ENCODE data around the gene ERGIC2.

Gene ERGIC2

DNA sequence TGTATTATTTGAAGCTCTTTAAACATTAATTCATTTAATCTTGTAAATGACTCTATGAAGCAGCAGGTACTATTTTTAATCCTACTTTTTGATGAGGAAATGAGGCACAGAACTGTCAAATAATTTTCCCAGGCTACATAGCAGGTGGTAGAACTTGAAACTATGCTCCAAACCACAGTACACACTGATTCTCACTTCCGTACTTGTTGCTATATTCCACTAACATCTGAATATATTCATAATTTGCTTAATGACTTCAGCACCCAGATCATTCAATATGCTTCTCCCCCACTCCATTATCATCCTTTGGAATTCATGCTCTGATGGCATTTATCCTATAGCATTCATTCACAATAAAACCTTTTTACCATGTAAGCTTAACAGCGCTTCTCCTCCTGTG is 4.9 kb downstream of the ERGIC2 start:
- DNase-seq (ENCODE audit: low read depth in 2 of 3, low spot score in 2 of 3), result no peak

DNA sequence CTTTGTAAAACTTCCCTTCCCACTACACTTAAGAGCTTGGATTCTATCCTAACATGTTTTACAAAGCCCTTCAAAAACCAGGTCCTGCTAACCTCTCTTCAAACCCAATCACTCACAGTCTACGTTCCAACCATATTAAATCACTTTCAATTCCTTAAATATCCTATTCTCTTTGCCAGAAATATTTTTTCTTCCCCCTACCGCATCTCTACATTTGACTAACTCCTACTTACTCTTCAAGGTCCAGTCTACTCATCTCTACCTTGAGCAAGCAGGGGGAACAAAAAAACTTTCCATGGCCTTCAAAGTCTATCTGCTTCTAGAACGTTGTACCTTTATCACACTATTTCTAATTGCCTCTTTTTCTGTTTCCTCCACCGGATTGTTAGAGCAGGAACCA is 6.1 kb downstream of the ERGIC2 start:
- no peak for DNase-seq (ENCODE audit: low read depth in 2 of 3, low spot score in 2 of 3)

DNA sequence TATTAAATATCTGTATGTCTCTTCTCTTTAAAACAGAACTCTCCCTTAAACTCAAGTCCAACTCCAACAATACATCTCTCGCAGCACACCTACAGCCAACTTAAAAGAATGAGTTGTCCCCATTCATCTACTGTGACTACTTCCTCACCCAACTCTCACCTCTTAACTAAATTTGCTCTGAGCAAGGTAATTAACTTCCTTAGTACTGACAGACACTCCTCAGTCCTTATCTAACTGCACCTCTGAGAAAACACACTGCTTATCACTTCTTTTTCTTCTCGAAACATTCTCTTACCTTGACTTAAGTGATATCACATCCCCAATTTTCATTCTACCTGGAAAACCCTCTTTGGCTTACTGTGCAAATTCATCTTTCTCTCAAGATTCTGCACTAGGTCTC is 7.0 kb downstream of the ERGIC2 start:
- no peak for DNase-seq (ENCODE audit: low read depth in 2 of 3, low spot score in 2 of 3)

DNA sequence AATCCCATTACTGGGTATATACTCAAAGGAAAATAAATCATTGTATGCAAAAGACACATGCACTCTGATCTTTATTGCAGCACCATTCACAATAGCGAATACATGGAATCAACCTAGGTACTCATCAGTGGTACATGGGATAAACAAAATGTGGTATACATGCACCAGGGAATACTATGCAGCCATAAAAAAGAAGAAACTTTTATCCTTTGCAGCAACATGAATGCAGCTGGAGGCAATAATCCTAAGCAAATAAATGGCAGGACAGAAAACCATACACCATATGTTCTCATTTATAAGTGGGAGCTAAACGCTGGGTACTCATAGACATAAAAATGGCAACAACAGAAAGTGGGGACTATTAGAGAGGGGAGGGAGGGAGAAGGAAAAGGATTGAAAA is 15.9 kb downstream of the ERGIC2 start:
- DNase-seq (ENCODE audit: low read depth in 2 of 3, low spot score in 2 of 3), result no peak

DNA sequence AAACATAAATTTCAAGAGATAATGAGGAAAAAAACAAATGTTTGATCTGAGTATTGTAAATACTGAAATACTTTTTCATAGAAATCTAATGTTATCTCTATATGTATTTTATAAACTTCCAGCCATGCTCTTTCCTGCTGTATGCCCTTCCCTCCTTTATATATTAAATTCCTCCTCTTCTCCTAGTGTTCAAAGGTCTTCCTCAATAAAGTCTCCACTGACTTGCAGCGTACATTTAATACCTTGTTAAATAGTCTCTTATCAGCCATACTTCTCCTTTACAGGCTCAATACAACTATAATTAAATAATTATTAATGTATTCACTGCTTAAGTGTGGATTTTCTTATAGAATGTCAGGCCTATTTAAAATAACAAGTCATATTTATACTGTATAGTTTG is 26.0 kb downstream of the ERGIC2 start:
- DNase-seq (ENCODE audit: low read depth in 2 of 3, low spot score in 2 of 3), result no peak

DNA sequence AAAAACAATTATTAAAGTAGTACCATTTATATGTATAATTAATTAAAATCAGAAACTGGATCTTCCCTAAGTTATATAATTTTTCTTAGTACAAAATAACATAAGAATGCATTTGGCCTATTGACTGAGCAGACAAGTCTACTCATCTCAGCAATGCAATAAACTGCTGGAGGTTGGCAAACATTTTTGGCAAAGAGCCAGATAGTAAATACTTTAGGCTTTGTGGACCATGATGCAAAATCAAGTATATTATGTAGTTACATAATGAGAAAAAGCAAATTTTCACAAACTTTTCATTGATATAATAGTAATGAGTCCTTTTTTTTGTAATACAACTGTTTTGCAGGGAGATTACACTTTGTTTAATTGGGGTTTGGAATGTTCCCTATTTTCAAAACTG is 30.9 kb downstream of the ERGIC2 start:
- DNase-seq (ENCODE audit: low read depth in 2 of 3, low spot score in 2 of 3), result no peak

DNA sequence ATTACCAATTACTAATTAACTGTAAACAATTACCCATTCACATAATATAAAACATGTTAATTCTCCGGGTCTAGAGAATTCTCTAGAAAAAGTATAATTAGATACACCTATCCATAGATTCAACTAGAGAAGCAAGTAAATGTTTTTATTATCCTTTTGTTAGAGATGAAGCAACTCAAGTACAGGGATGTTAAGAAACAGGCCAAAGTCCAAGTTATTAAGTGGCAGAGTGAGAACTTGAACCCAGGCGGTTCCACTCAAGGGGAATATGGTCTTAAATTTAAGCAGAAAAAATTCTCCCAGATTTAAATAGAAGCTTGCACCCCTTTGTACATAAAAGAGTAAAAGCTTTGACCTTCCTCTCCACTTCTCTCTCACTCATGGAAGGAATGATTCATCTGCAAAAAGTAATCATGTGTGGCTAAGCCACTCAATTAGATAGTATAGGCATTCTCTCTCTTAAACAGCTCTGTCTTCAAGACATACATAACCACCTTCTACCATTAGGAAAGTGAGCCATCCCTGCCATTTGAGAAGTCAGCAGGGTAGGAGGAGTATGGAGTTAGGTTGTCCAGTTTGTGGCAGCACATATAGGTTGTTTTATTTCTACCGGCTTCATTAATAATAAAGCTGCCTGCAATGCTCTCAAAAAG is 34.1 kb downstream of the ERGIC2 start:
- DNase-seq (ENCODE audit: low read depth in 2 of 3, low spot score in 2 of 3), result no peak

DNA sequence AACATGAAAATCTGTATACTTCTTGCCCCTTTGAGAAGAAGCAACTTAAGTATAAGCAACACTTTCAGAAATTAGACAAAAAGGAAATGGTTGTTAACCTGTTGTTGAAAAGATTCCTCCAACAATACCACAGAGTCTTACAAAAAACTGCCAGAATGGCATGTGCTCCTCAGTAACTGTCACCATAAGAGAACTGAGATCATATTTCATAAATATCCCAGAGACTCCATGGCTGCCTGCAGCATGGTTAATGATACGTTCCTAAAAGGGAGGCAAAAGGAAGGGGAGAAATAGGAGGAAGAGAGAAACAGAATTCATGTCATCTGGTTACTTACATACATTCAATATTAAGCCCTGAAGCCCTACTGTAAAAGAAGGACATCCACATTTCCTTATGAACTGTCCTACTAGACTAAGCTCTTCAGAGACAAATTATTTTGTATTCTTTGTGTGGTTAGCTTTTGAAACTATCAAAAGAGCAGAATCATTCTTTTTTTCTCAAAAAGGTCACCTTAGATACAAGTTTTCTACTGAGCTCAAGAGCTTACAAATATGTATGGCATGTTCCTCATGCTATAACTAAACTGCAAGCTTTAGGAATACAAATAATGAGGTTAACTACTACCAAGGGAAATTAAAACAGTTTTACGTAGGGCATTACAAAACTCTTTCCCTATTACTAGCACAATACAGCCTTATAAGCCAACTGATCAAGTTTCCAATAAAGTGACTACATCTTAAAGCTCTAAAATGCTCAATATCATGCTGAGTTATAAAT is 37.8 kb downstream of the ERGIC2 start:
- DNase-seq (ENCODE audit: low read depth in 2 of 3, low spot score in 2 of 3), result no peak

DNA sequence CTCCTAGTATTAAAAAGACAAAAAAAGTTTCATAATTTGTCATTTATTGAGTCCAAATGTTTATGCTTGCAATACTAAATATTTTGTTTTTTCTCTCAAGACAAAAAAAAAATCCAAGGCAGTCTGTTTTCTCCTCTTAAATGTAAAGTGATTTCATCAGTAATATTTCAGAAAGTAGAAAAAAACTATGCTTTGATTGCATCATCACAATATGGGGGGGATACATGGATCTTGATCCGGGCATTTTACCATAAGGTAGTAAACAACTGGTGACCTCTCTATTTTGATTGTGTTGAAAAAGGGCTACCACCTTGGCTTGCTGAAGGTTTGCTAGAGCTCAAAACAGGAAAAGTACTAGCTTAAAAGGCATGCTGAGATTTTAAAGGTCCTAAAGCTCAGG is 43.6 kb downstream of the ERGIC2 start:
- no peak for DNase-seq (ENCODE audit: low read depth in 2 of 3, low spot score in 2 of 3)

DNA sequence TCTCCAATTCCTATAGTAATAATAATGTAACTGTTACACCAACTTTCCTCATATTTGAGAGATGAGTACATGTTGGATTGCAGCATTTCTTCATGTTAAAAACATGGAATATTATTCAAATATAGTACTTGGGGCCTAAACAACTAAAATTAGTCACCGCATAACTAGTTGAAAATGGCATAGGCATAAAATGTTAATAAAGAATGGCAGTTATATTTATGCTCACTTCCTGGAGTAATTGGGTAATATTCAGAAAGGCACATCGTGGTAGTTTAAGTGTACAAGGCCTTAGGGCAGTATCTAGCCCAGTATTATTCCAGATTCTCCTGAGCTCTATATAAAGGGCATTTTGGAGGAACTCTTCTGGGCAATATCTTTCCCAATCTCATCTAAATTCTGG is 46.0 kb downstream of the ERGIC2 start:
- DNase-seq (ENCODE audit: low read depth in 2 of 3, low spot score in 2 of 3), result no peak

DNA sequence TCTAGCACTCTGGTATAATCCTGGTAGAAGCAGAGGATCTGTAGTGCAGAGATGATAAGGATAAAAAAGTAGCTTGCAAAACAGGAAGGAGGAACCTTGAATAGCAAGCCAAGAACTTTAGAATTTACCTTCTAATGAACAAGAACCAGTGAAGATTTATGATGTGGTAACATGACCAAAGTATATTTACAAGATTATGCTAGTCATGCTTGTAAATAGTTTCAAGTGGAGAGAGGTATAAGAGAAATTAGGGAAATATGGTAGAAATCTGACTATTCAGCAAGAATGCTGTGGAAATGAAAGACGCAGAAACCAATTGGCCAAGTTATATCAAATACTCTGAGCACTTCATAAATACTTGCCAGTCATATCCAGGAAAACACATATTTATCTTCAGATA is 47.8 kb downstream of the ERGIC2 start:
- no peak for DNase-seq (ENCODE audit: low read depth in 2 of 3, low spot score in 2 of 3)

DNA sequence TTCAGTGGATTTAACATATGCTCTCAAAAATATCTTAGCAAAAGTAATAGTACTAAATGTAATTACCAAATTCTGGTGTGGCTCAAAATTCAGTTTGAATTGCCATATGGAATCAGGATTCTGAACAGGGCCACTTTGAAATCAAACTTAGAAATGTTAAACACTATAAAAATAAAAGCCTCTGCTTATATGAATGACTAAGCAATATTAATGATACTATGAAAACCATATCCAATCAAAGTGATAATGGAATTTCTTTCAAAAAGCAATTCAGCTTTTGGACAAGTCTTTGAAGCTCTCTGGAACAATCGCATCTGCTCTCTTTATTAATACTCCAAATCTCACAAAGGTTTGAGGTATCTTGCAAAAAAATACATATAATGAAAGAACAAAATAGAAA is 51.6 kb downstream of the ERGIC2 start:
- DNase-seq (ENCODE audit: low read depth in 2 of 3, low spot score in 2 of 3), result no peak

DNA sequence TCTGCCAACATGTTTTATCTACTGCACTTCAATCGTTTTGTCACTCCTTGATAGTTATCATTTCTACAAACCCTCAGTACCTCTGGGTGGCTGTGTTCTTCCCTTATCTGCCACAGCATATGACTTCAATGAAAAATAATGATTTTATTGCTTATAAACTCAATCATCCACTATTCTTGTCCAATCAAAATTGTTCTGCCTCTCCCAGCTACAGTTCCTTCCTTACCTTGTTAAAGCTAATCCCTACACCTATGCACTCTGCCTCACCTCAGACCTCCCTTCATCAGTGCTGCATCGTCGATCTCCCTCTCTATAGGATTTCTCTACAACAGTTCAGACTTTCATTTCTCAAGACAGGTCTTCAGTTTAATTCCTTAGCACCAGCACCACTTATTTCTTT is 58.8 kb downstream of the ERGIC2 start:
- DNase-seq (ENCODE audit: low read depth in 2 of 3, low spot score in 2 of 3), result no peak

DNA sequence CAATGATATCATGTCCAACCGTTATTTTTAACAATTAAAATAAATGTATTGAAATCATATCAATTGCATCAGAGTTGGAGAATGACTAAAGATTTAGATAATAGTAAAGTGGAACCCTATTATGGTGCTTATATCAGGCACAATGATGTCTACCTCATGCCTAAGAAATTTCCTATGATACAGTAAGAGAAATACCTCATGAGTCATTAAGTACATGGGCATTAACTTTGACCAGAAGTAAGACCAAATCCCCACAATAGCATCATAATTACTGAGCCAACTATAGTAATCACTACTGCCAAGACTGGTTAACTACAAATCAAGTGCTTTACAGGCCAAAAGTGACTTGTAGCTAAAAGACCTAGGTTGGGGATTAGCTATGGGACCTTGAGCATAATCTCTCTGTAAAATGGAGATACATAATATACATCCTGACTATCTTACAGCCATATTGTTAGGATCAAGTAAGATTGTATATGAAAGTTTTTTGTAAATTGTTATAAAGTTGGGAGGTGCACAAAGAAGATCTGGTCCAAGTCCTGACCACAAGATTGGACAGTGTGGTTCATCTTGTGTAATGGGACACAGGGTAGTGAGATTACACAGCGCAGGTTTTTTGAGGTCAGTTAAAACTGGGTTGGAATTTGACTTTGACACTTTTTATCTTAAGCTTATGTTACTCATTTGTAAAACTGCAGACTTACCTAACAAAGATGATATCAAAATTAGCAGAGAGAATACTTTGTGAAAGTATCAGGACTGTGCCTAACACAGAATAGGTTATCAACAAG is 60.5 kb downstream of the ERGIC2 start:
- DNase-seq (ENCODE audit: low read depth in 2 of 3, low spot score in 2 of 3), result no peak

DNA sequence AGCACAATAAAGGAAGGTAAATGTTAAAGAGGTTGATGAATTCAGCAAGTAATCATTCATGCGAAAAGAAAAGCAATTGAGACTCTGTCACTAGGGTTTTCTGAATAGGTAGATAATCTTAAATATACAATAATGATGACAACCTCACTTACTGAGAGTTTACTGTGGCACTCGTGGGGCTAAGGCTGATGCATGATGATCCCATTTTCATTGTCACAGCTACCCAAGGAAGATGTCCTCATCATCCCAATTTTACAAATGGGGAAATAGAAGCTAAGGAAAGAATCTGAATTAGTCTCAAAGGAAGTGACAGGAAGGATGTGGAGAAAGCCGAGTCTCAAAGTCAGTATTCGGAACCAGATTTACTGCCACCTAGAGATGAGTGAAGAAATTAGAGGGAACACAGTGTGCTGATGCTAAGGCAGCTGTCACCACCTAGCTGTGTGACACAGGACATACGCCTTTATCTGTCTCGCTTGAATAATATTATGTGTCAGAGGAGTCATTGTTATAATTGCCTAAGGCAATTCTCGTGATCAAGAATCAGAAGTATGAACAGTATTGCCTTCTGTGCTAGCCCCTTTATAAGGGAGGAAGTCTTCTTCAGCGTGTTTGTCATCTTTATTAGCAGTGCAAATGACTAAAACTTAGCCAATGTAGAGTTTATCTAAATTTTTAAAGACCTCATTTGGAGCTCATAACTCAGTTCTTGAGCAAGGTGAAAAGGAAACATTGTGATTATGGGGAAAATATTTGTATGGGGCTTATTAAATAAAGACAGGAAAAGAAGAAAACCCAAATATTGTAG is 63.2 kb downstream of the ERGIC2 start:
- no peak for DNase-seq (ENCODE audit: low read depth in 2 of 3, low spot score in 2 of 3)

DNA sequence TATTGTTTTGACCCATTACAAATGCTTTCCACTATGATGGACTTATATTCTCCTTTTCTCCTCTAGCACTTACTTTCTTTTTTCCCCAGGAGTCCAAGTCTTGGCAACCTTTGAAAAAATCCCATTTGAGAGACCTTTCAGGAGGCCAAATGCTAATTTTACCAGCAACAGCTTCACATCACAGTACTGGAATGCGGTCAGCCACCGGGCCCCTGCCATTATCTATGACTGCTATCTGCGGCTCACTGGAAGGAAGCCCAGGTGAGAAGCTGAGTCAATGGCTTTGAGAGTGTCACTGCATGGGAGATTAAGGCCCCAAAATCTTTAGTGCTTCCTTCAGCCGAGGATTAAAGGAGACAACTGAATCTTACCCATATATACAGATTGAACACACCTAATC is 64.2 kb downstream of the ERGIC2 start:
- DNase-seq (ENCODE audit: low read depth in 2 of 3, low spot score in 2 of 3), result no peak

DNA sequence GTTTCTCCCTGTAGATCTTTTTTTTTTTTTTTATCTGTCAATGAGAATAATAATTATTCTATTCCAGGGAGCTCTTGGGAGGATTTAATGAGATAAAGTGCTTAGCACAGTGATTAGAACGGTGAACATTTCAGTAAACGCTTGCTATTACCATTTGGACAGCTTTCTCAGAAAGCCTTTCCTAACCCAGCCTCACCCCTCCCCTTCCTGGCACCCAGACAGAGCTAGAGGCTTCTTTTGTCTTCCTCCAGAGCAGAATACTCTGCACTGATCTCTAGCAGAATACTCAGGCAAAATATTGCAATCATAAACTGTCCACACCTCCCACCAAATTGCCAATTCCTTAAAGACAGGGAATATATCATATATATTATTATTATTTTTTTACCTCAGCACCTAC is 66.6 kb downstream of the ERGIC2 start:
- no peak for DNase-seq (ENCODE audit: low read depth in 2 of 3, low spot score in 2 of 3)

DNA sequence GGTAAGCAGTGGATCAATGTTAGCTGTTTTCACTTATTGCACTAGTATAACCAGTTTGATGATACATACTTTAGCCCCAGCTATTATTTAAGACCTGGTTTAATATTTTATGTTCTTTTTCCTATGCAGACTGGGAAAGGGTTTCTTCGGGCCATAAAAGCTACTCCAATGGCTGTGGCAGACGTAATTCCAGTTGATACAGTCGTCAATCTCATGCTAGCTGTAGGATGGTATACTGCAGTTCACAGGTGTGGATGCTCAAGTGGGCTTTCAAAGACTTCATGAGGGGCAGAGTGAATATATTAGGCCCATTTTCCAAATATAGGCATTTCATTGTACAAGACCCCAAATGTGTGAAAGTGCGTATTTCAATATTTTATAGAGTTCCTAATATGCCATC is 70.1 kb downstream of the ERGIC2 start:
- no peak for DNase-seq (ENCODE audit: low read depth in 2 of 3, low spot score in 2 of 3)

DNA sequence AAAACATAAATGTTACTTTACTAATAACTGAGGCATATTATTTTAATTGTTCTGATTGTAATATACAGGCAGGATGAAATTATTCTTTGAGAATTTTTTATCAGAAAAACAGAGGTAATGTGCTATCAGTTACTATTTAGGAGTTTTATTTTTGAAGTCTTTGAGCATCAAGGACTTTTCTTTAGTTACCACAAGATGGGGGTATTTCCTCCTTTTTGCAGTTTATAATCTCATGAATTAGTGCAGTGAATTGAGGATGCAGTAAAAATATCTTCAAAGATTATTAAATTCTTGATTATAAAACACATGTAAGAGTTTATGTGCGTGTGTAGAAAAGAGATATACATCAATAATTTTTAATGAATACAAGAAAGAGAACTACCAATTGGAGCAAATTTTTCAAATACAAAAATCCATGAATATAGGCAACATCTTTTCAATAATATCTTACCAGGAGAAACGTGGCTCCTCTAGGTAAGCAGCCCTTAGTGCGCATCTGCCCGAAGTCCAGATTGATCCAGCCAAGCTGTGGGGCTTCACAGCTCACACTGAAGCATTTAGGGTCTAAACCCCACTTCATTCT is 71.6 kb downstream of the ERGIC2 start:
- no peak for DNase-seq (ENCODE audit: low read depth in 2 of 3, low spot score in 2 of 3)

DNA sequence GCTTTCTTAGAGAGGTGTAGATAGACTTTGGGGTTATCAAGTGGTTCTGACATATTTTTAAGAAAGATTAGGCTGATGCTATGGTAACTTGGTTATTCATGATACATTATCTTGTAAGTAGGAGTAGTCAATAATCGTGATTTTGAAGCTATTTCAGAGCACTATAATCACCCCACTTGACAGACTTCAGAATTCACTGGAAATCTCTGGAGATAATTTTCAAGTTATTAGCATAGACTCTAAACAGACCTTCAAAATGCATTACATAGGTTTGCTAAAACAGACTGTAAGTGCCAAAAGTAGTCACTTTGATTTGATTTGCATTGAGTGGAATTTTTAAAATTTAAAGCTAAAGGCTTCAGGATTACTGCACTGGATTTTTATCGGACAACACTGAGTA is 74.3 kb downstream of the ERGIC2 start:
- DNase-seq (ENCODE audit: low read depth in 2 of 3, low spot score in 2 of 3), result no peak

DNA sequence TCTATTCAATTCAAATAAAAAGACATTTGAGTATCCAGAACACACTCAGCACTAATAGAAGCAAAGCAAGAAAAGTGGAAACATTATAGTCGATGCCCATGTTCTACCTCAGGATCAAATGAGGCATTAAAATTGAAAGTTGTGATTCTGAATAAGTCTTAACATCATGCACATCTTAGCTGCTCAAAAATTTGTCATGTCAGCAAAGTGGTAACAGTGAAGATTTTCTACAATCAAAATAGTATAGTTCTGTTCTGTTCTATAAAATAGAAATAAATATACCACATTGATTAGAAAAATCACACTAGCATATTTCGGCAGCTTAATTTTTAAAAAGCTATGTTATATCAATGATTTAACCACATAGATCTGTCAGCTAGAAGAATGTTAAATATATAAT is 74.7 kb downstream of the ERGIC2 start:
- no peak for DNase-seq (ENCODE audit: low read depth in 2 of 3, low spot score in 2 of 3)

Measured in activated CD8-positive, alpha-beta memory T cell treated with anti-CD3 and anti-CD28 coated beads for 48 hours (primary cell).